Activated CD8-positive, alpha-beta memory T cell treated with anti-CD3 and anti-CD28 coated beads for 24 hours (primary cell): Measurements from ENCODE around the gene REXO5.
"Not testable (repeated sequence)": the region's sequence is repeated elsewhere in the genome, so short reads cannot be mapped to it uniquely, and the experiment has no call there.

Source experiments
- DNase-seq: peaks from one replicate; pipeline ENCODE4 v3.0.0-alpha.2; 2020

REXO5 gene

DNA sequence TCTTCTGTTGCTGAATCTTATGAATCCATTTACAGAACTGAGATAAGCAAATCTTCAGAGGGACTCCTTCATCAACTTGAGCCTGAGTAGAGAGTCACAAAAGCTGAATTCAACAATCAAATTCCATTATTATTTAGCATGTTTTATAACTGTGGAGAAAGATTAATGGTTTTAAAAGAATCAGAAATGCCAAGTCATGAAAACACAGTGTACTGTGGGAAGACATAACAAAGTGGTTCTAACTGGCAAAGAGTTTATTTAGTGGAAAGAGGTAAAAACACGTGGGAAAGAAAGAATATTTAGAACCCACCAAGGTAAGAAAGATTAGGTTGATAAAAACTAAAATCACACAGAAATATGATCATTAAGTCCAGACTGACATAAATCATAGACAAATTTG is 5.0 kb upstream of the REXO5 start:
- DNase-seq, result no peak

DNA sequence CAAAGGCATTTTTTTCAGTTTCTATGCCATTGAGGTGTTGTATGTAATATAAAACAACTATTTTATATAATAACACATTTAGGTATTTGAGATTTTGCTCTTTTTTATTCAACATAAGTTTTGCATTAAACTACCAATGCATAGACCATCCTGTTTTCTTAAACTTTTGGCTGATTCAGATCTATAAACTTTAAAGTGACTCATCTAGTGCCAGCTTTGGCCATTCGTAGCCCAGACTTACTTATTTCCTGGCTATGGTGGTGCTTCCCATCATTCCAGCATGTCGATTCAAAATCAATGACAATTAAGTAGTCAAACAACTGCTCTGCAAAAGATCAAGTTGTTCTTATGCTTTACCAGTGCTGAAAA is 3.2 kb upstream of the REXO5 start:
- DNase-seq, result no peak

DNA sequence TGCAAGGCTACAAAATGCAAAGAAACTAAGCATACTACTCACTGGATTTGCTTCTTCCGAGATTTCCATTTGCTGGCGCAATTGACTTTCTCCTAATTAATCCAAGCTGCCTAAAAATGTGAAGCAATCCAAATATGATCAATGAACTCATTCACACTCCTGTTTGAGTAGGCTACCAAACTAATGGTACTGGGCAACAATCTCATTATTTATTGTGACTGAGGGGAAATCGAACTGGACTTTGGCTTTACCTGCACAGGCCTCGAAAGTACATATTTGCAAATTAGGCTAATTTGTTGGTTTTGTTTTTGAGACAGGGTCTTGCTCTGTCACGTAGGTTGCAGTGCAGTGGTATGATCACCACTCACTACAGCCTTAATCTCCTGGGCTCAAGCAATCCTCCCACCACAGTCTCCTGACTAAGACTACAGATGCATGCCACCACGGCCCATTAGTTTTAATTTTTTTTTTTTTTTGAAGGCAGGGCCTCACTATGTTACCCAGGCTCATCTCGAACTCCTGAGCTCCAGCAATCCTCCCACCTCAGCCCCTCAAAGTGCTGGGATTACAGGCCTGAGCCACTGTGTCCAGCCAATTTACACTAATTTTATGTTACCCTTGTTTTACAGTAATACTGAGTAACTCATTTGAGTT is 2.6 kb upstream of the REXO5 start:
- no peak for DNase-seq

DNA sequence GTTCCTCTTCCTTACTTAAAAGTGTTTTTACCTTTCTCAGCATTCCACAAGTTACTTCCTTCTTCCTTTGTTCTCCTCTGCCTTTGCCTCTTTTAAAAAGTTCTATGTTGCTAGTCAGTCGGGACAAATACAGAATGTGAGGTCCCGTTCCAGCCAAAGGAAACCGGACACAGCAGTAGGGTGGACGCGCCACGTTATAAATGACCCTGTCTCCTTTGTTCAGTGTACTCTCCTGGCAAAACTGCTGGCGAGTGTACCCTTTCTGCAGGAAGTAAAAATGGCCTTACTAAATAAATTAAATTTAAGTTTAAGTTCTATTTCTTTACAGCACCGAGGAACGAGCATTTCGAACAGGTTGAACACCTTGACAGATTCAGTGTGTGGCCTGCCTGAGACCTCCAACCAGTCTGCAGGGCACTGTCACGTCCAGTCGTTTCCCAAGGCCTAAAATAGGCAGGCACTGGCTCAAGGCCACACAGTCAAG is 601 bp upstream of the REXO5 start:
- DNase-seq, result not testable (repeated sequence)

DNA sequence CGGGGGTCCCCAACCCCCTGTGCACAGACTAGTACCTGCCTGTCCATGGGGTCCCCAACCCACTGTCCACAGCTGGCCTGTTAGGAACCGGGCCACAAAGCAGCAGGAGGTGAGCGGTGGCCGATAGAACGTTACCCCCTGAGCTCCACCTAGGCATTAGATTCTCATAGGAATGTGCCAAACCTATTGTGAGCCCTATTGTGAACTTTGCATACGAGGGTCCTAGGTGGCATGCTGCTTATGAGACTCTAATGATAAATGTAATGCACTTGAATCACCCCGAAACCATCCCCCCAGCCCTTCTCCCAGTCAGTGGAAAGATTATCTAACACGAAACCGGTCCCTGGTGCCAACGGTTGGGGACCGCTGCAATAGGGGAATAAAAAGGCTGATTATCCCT is 1.5 kb downstream of the REXO5 start:
- DNase-seq, result no peak

DNA sequence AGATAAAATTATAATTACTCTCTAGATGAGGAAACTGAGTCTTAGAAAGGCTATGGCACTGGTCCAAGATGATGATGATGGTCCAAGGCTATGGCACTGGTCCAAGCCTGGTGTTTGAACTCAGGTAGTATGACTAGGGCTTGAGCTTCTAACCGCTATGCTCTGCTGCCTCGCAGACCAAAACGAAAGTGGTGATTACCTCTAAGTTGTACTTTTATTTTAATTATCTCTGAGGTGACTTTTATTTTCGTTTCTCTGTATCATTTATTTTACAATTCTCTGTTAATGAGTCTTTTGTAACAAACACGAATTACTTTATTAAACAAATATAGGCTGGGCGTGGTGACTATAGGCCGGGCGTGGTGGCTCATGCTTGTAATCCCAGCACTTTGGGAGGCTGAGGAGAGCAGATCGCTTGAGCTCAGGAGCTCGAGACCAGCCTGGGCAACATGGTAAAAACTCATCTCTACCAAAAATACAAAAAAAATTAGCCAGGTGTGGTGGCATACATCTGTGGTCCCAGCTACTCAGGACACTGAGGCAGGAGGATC is 5.6 kb downstream of the REXO5 start:
- no peak for DNase-seq

DNA sequence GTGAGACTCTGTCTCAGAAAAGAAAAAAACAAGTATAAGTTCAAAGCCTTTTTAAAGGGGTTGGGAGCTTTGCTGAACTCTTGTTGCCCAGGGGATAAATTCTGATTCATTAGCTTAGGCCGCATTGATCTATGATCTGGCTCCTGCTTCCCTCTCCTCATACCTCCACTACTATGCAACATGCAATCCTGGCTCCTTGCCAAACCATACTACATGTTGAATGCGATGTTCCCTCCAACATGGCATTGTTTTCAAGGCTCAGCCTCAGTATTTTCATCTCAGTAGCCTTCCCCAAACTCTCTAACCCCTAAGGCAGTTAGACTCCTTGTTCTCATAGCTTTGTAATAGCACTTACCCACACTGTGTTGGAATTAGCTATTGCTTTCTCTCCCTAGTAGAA is 6.2 kb downstream of the REXO5 start:
- no peak for DNase-seq

DNA sequence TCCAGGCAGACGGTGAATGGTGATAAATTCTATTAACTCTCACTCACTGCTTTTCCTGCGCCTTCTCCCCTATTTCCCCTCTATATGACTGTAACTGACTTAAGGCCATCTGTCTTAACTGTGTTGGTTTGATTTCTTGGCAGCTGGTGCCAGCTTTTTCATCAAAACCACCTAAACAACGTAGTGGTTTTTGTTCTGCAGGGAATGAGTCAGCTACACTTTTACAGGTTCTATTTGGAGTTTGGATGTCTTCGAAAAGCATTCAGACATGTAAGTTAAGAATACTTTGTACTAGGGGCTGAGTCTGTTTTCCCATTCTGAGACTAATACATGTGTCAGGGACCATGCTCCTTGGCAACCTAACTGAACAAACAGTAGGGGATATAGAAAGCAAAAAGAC is 8.5 kb downstream of the REXO5 start:
- no peak for DNase-seq

DNA sequence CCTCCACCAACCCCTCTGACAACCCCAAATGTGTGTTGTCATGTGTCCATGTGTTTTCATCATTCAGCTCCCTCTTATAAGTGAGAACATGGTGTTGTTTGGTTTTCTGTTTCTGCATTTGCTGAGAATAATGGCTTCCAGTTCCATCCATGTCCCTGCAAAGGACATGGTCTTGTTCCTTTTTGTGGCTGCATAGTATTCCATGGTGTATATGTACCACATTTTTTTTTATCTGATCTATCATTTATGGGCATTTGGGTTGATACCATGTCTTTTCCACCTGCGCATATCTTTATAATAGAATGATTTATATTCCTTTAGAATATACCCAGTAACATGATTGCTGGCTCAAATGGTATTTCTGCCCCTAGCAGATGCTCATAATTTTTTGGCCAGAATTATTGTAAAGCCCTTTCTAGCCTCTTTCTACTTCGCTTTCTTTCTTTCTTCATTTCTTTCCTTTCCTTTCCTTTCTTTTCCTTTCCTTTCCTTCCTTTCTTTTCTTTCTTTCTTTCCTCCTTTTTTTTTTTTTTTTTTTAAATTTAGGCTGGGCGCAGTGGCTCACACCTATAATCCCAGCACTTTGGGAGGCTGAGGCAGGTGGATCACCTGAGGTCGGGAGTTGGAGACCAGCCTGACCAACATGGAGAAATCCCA is 12.7 kb downstream of the REXO5 start:
- DNase-seq, result no peak

DNA sequence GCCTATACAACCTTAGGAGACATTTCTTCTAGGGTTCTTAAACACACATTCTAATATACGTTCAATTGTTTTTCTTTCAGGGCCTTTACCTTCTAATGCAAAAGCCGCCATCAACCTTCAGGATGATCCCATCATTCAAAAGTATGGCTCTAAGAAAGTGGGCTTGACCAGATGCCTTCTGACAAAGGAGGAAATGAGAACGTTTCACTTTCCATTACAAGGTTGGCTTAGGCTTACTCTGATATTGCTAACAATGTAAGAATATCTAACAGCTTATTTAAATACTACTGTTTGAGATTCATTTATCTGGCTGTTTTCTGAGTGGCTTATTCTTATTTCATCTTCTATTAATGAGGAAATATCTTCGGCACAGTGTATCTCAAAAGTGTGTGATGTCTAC is 15.4 kb downstream of the REXO5 start:
- no peak for DNase-seq

DNA sequence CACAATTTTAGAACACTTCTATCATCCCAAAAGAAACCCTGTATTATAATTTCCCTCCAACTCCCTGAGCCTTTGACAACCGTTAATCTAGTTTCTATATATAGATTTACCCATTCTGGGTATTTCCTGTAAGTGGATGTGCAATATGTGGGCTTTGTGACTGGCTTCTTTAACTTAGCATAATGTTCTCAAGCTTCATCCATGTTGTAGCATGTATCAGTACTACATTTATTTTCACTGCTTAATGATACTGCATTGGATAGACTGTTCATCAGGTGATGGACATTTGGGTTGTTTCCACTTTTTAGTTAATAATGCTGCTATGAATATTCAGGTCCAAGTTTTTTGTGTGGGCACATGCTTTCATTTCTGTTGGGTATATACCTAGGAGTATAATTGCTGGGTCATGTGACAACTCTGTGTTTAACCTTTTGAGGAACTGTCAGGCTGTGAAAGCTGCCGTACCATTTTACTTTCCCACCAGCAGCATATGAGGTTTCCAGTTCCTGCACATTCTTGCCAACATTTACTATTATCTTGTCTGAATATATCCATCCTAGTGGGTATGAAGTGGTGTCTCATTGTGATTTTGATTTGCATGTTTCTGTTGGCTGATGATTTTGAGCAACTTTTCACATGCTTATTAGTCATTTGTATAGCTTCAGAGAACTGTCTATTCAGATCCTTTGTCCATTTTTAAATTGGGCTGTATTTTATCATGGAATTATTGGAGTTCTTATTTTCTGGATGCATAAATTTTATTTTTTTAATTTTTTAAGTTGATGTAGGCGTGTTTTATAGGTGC is 16.4 kb downstream of the REXO5 start:
- no peak for DNase-seq

DNA sequence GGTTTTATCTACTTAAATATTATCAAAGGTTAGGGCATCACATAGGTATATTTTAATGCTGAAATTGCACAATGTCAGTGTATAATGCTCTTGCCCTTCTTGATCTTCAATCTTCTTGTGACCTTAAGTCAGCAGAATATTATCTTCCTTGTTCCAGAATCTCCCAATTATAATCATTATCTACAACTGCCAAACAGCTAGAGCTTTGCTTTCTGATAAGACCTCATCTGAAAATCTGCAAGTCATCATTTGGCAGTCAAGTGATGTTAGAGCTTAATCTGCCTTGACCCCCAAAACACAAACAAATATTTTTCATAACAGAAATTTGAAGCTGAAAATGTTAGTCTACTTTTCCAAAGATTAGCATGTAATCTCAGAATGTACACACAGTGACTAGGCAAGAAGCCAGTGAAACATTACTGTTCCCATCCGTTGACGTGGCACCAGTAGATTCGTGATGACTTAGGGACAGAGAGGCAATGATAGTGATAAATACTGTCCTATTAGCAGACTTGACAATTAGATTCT is 19.8 kb downstream of the REXO5 start:
- DNase-seq, result no peak

DNA sequence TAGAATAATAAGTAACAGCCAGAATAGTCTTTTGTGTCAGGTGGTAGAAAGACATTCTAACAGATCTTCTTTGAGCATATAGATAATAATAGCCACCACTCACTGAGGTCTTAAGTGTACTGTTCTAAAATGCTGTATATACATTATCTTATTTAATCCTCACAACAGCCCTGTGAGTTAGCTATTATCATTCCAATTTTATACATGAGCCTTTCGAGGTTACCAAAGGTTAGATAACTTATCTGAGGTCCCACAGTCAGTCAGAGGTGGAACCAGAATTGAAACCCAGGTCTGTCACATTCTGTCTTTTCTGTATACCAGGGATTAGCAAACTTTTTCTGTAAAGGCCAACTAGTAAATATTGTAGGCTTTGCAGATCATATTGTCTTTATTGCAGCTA is 23.2 kb downstream of the REXO5 start:
- no peak for DNase-seq

DNA sequence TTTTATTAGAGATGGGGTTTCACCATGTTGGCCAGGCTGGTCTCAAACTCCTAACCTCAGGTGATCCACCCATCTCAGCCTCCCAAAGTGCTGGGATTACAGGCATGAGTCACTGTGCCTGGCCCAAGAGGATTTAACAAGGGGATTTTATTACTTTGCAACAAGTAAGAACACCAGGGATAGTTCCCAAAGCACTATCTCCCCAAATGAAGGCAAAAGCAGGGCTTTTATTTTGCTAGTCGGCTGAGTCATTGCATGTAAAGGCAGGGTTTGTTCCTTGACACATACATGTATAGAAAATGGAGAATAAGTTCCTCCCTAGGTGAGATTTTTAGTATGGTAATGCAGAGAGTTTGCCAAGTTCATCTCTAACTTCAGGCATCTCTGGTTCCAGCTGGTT is 24.0 kb downstream of the REXO5 start:
- no peak for DNase-seq

DNA sequence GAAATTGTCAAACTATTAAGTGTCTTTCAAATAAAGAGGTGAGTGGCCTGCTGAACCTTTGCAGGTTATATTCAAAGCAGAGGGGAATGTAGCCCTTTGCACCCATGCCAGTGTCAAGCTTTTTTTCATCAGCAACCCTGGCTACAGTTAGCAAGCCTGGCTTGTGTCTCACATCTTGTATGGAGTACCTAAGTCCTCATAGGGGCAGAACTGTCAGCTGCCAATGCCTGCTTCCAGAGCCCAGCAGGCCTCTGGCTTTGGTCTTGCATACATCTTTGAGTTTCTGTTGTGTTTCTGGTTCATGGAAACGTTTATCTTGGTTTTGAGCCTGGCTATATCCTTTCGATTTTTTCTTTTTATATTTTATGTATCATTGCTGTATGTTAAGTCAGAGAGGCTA is 26.8 kb downstream of the REXO5 start:
- no peak for DNase-seq

DNA sequence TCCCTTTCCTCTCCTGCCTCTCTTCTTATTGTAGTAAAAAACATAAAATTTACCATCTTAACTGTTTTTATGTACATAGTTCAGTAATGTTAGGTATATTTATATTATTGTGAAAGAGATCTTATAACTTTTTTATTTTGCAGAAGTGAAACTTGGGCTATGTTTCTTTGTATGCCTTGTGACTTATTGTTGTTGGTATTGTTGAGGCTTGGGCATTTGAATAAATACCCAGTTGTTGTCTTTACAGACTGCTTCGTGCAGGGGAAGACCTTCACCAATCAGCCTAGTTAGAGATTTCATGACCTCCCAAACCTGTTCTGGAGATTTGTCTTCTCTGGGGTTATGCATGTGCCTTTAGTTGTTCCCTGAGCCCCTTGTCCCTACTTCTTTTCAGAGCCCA is 31.9 kb downstream of the REXO5 start:
- DNase-seq, result no peak

DNA sequence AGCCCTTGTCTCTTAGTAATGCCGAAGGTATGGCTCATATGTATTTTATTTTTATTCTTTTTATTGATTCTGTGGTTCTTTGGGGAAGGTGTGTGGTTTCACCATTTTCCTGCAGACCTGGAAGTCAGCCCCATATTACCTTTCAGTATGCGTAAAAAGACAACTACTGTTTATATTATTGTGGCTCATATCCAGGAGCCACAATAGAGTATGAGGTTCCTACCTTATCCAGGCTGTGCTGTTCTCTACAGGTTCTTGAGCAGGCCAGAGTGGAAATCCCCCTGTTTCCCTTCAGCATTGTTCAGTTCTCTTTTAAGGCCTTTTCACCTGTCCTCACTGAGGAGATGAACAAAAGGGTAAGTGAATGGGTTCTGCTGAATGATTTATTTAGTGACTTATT is 33.2 kb downstream of the REXO5 start:
- no peak for DNase-seq

DNA sequence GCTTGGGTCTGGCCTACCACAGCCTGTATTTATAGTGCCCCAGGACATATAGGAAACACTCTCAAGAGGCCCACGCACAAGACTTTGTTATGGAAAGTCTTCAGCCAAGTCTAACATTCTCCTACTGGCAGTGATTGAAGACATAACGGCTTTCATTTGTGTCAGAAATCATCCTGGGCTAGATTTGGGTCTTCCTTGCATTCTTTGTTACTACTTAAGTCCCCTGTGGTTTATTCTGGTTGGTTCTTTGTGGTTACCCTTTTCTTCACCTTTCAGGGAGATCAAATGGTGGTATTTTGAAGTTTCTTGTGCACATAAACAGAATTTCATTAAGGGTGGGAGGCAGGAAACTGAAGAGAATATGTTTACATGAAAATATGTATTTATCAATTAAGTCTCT is 37.7 kb downstream of the REXO5 start:
- no peak for DNase-seq

DNA sequence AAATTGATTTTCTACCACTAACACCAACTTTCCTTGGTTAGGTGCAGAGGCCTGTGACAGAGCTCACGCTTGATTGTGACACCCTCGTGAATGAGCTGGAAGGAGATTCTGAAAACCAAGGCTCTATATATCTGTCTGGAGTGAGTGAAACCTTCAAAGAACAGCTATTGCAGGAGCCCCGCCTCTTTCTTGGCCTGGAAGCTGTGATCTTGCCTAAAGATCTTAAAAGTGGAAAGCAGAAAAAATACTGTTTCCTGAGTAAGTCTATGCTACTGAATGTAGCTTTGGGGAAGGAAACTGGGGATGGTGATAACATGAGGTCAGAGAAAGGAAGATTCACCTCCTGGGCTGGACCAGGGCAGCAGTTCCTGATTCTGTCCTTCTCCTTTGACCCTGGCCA is 38.3 kb downstream of the REXO5 start:
- DNase-seq, result no peak

DNA sequence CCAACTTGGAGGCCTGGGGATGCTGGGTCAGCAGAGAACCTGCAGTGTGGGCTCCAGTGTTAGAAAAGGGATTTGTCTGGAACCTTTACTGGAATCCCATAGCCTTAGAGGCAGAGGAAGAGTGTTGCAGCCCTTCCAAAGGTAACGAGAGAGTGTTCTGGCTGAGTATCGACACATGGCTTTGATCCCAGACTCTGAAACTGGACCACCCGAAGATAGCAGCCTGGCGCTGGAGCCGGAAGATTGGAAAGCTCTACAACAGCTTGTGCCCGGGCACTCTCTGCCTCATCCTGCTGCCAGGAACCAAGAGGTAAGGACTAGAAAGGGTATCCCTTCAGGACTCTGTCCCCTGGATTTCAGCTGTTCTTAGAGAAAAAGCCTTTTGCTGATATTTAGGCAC is 39.7 kb downstream of the REXO5 start:
- DNase-seq, result no peak

DNA sequence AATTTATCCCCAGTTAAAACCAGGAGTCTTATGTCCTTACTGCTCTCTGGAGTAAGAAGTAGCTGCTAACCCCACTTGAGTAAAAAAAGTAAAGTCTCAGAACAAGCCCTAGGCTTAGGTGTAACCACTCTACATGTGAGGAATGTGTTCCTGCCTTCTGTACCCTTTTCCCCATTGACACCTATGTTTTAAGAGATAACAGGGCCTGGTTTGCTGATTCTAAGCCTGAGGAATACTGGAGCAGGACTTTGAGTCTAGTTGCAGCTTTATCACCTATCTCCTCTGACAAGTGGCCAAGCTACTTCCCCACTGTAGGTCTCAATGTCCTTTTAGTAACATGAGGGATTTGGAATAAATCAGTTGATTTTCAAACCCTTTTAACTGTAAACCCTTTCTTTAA is 40.2 kb downstream of the REXO5 start:
- DNase-seq, result no peak

DNA sequence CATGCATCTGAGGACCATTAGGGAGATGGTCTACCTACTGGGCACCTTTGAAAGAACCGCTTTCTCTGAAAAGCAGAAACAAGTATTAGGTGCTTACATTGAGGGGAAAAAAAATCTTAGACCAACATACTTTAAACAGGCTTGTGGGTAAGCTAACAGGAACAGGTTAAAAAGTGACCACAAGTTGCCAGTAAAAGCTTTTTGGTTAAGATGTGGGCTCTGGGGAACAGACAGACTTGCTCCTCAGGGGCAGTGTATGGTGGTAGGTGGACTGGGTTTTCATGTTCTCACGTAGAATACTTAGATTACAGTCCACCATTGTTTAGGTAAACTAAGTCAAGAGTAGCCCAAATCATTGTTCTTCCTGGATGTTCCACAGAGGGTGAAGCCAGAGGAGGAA is 41.2 kb downstream of the REXO5 start:
- no peak for DNase-seq

DNA sequence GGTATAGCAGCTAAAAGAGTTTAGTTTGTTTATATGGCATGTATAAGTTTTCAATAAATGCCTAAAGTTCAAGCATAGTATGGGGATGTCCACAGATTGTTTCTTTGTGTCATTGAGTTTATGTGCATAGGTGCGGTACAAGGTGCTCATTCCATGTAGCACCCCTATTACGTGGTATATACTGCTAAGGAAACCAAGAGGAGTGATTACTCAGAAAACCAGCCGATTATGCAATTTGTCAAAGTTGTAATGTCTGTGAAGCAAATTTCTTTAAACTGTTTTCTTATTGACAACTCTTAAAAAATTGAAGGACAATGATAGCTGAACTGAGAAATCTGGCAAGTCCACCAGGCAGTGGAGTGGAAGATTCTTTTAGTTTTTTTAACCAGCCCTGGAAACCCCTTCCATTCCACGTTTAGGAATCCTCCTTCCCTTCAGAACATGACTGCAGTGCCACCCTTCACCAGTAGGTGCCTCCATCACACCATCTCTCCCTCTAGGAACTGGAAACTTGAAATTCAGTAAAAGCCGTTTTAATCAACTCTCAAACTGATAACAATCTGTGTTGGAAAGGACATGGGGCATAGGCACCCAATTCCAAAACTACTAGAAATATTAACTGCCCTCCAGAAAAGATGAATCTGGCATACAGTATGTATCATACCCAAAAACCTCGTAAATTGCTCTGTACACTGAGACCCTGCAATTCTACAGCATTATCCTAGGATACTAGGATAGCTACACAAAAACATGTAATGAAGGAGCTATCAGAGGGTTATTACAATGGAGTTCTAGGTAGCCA is 43.5 kb downstream of the REXO5 start:
- peak; percentile 88 for DNase-seq
